HG02943 (cell line): ENCODE measurements around the gene RSBN1.
"Not testable (repeated sequence)": the region's sequence is repeated elsewhere in the genome, so short reads cannot be mapped to it uniquely, and the experiment has no call there.

Source experiments
- ATAC-seq: cut with Tn5 transposase; IDR thresholded peaks from one replicate; pipeline ENCODE4 v1.9.1; 2021; ENCODE audit warnings: mild to moderate bottlenecking, low read depth, moderate library complexity; ENCODE audit not compliant: unreplicated experiment

Gene RSBN1

DNA sequence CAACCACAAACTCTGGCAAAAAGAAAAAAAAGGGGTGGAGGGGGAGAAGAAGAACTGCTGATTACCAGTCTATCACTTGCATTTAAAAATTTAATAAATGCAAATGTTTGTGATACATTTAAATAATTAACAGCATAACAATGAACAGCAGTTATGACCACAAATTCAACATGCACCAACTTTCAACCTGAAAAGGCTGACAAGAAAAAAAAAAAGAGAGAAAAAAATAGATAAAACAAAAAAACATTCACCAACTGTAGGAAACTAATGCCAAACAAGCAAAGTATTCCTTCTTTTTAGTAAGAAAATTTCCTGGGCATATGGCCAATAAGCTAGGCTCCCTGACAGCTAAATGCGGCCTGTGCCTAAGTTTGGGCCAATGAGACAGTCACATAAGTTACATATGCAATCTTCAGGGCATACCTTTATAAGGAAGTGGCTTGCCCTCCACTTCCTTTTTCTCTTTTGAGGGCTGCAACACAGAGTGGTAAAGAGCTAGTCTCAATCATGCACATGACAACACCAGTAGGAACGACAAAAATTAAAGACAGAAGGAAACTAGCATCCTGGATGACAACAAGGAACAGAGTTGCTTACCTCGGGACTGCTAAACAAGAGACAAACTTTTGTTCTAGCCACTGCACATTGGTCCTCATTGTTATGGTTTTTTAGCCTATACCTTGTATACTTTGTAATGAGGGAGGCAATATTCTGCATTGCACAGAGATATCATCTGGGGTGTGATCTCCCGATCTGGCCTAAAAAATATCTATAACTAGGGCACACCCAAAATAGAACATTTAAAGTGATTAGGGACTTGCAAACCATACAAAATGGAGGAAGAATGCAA is 28.8 kb downstream of the RSBN1 start:
- peak; percentile 80 for ATAC-seq

GRCh38 chr1:113782406-113782805 is 29.9 kb downstream of the RSBN1 start:
- no peak for ATAC-seq

DNA sequence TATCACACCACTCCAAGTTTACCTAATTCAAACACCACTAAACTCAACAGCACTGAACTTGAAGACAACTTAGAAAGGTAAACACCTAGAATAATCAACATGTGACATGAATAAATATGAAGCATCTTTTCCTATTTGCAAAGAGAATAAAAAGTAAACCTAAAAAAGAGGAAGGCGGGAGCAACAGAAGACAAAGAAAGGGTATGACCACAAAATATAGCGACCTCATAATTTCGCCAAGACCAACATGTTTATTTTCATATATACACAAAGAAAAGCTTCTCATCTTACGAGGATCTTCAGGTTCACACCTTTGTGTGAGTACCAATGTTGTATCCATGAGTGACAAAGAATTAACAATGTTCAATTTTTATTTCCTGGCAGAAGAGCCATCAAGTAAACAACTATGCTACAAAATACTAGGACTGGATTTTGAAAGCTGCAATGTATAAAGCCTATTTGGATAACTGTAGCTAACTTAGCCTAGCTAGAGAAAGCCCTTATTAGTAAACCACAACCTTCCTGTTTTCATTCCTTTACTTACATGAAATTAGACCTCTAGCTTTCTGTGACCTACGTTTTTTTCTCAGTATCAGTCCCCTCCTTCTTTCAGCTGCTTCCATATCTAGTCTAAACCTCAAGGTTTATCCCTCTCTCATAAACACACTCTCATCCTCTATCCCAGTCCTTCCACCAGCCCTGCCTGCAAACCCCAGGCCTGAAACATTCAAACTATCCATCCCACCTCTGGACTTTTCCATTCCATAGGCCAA is 31.7 kb downstream of the RSBN1 start:
- peak; percentile 45 for ATAC-seq

DNA sequence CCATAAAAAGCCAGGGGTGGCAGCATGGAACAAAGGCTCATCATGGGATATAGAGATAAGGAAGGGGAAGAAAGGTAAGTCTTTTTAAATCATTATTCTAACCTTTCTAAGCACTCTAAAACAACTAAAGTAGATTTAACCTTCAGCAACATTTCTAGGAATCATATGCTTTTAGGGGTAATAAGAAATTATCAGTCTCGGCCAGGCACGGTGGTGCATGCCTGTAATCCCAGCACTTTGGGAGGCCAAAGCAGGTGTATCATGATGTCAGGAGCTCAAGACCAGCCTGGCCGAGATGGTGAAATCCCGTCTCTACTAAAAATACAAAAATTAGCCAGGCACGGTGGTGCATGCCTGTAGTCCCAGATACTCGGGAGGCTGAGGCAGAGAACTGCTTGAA is 32.7 kb downstream of the RSBN1 start:
- ATAC-seq, result no peak

GRCh38 chr1:113777561-113777960 is 34.7 kb downstream of the RSBN1 start:
- ATAC-seq, result no peak

GRCh38 chr1:113770031-113770430 is 42.2 kb downstream of the RSBN1 start:
- ATAC-seq, result no peak

DNA sequence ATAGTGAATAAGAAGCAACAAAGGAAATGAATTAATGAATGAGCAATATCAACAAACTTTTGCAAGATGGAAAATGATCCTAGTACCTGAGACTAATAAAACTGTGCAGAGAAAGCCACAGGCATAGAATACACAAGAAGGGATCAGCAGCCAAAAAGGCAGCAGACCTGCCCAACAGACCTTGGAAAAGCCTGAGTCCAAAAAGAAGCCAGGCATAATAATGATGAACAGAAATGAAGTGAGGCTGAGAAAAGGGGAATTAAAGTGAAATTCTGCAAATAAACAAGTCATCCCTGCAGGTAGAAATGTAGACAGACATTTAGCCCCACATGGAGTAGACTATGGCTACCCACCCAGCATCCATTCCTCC is 42.7 kb downstream of the RSBN1 start:
- ATAC-seq, result no peak

DNA sequence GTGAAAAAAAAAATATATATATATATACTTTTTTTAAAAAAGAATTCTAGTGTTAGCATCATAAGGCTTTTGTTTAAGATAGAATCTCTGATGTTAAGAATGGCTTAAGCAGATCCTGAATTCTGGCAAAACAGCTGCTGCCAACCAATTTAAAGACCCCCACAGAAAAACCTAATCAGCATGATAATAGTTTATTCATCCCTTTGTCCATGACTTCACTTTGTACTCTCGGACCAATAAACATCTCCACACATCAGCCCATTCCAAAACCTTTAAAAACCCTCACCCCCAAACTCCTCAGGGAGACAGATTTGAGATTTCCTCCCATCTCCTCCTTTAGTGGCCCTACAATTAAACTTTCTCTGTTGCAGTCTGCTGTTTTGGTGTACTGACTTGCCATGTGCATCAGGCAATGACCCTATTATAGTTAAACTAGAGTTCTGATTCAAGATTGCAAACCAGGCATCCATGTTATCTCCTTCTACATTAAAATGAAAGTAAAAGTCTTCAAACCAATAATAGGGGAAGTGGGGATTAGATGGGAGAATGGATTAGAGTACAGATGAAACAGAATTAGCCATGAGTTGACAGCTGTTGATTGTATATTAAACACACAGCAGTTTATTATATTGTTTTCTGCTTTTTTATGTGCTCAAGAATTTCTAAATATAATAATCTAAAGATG is 43.2 kb downstream of the RSBN1 start:
- no peak for ATAC-seq

DNA sequence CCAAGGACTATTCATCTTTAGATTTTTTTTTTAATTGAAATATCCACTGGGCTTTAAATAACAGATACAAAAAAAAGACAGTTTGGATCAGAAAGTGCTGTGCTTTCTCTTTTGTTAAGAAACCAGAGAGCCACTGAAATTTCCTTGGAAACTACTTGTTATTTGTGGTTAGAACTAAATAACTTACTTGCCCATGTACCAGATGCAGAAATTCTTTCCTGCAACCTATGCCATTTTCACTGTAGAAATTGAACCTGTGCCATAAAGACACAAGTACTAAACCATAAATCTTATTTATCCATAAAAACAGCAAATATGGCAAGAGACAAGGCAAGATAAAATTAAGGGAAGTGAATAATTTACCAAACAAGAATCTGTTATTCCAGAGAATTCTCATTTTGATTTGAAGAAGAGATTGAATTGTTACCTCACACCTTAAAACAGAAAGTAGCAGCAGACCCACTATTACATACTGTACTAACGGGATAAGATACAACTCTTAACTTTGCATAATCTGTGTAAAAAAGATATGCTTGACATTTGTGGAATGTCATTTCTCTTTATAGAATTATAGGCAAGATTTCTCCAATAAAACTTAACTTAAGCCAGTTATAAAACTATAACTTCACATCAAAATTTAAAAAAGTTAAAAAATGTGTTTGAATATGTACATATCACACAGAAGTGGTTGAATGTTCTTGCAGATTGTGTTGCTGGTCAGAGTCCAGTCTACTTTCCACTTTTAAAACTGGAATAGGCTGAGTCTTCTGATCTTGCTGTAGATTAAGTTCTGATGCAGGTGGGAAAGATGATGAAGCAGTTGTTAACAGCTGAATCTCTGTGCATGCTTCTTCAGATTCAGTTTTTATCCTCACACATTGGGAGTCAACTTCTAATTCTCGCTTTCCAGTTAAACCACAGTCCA is 46.7 kb downstream of the RSBN1 start:
- no peak for ATAC-seq

DNA sequence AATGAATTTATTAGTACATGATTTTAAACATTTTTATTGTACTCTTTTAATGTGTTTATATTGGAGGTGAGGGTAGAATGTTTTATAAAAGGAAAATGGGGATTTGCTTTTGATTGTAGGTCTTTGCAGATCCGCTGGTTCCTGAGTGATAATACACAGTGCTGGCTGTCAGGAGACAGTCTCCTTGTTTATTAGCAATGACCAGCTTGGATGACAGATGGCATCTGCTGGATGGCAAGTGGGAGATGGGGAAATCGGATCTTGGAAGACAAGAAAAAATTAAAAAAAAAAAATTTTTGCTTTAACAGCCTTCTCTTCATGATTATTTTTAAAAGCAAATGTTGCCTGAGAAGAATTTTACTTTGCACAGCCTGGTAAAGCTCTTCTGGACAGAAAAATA is 48.6 kb downstream of the RSBN1 start:
- ATAC-seq, result no peak

- no peak for ATAC-seq
These were observed 50.3 kb downstream of the RSBN1 start for GRCh38 chr1:113761937-113762336.

GRCh38 chr1:113760102-113761080 is 51.9 kb downstream of the RSBN1 start:
- no peak for ATAC-seq

DNA sequence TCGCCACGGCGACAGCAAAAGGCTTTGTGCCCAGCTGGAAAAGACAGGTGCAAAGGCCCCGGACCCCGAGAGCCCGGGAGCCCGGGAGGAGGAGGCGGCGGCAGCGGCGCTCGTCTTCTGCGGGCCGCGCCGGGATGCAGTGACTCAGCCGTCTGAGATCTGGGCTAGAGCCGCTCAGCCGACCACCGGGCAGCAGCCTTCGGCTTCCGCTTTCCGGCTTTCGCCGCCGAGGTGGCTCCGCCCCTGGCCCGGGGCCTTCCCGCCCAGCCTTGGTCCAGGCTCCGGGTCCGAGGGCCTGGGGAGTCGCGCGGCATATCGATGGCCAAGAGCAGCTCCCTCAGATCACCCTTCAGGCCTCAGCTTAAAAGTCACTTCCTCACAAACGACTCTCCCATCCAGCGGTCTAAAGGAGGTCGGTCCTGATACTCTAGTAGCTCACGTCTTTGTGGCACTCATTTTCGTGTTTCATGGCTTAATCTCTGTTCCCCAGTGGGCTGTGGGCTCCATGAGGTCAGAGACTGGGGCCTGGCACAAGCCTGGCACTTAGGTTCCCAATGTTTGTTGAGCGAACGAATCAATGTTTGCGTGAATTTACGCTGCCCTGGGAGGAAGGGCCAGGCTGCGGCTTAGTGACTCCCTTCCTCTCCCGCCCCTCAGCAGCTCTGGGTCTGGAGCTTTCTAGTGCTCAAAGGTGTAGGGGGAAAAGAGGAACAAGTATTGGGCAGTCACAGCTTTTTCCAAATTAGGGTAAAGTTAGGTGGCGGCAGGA is 52.8 kb downstream of the RSBN1 start, which contains the start of gene PHTF1:
TSS of gene PHTF1 (minus strand) at position 154 of the 769 bp plus-strand sequence. CDS start 783 bp downstream, outside the sequence.
- peak; percentile 81 for ATAC-seq

GRCh38 chr1:113758631-113759332 is 53.5 kb downstream of the RSBN1 start:
- ATAC-seq, result peak; percentile 66

GRCh38 chr1:113756461-113756860 is 55.8 kb downstream of the RSBN1 start:
- ATAC-seq, result no peak

DNA sequence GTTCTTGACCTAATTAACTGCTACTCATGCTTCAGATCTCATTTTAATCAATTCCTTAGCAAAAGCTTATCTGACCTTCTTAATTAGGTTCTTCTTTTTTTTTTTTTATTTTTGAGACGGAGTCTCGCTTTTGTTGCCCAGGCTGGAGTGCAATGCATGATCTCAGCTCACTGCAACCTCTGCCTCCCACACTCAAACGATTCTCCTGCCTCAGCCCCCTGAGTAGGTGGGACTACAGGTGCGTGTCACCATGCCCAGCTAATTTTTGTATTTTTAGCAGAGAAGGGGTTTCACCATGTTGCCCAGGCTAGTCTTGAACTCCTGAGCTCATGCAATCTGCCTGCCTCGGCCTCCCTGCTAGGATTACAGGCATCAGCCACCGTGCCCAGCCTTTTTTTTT is 58.9 kb downstream of the RSBN1 start:
- not testable (repeated sequence) for ATAC-seq

DNA sequence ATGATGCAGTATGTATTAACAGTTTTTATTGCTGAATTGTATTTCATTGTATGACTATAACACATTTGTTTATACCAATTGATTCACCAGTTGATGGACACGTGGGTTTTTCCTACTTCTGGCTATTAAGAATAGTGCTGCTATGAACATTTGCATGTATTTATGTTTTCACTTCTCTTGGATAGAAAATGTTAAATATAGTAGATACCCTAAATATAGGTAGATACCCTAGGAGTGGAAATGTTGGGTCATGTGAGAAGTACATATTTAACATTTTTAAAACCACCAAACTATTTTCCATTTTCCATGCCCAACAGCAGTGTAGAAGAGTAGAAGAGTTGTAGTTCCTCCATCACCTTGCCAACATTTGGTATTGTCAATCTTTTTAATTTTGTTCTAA is 60.8 kb downstream of the RSBN1 start:
- no peak for ATAC-seq

- no peak for ATAC-seq
These were observed 61.2 kb downstream of the RSBN1 start for GRCh38 chr1:113751114-113751513.
